Measurements from ENCODE around the gene CACNA1C.

The CACNA1C gene

GRCh38 chr12:2343681-2344080 lies 290.9 kb downstream of the CACNA1C start:
- DNase-seq (no peak), ATAC-seq (no peak)

- ATAC-seq = no peak
Observed at GRCh38 chr12:2344476-2344875, 291.7 kb downstream of the CACNA1C start.

DNA sequence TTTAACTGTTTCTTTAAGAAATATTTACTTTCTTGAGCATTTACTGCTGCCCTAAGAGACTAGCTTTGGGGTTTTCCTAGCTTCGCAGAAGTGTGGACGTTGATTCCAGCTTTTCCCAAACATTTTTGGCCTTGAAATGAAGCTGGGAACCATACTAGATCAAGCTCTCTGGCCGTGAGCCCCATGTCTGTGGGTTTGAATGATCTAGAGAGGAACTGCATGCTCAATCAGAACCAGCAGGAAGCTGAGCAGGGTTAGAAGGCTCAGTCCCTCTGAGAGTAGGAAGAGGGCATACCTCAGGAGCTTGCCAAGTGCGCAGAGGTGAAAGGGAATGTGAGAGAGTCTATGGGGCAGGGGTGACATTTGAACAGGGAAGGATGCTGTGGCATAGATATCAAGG lies 292.1 kb downstream of the CACNA1C start:
- no peak for ATAC-seq
- no peak for DNase-seq

More at GRCh38 chr12:2344476-2344875, 291.7 kb downstream of the CACNA1C start:
- no peak for DNase-seq

DNA sequence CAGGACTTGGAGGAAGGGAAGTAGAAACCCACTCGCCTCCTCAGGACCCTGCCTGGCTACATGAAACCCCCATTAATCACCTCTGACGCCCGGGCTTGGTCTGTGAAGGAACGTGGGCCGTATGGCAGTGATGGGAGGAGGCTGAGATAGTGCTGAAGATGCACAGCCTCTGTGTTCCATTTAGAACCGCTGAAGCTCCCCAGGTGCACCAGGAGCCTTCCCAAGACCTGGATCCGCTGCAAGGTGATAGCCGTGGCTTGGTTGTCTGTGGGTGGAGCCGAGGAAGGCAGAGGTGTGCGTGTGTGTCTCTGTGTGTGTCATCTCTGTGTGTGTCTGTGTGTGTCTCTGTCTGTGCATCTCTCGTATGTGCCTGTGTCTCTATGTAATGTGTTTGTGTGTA lies 293.1 kb downstream of the CACNA1C start:
- DNase-seq (no peak), ATAC-seq (no peak)

GRCh38 chr12:2346416-2346815 lies 293.6 kb downstream of the CACNA1C start:
- DNase-seq (no peak), ATAC-seq (no peak)

- ATAC-seq (no peak), DNase-seq (no peak)
Observed at GRCh38 chr12:2347137-2347843, 294.5 kb downstream of the CACNA1C start.

DNA sequence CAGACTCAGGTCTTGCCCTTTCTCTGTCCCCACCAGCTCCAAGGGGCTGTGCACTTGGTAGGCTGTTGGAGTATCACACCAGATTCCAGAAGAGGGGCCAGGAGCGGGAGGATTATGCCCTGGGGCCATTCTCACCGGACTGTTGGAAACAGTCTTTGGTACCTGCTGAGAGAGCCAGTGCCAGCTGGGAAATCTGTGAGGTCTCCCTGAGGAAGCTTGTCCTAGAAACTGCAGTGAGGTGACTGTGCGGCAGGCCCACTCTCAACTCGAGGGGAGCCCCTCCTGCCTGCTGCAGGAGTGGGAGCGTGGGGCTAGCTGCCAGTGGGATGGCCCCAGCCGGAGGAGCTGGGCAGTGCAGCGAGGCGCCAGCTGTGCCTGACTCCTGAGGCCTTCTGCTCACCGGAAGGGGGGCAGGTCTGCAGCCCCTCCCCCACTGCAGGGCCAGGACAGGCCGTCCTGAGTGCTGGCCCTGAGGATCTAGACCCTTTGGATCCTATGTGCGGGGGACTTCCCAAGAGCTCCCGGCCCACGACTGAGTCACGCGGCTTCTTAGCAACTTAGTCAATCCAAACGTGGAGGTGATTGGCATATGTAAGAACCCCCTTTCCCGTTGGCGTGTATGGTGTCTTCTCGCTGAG lies 295.2 kb downstream of the CACNA1C start:
- ATAC-seq = no peak
- no peak for DNase-seq

- DNase-seq = no peak
- no peak for ATAC-seq
Observed at GRCh38 chr12:2348482-2348852, 295.7 kb downstream of the CACNA1C start.

DNA sequence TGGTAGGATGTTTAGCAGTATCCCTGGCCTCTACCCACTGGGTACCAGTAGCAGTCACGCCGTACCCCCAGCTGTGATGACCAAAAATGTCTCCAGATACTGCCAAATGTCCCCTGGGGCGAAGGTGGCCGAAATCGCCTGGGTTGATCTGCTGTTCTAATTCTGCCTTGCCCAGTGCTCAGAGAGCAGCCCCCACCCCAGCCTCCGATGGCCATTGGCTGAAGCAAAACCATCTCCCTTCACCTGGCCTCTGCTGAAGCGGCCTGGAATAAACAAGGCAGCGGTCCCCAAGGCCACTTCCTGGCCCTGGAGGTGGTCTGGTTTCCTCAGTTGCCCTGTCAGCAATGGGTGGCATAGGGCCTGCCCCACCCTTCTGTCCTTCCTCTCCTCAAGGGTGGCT lies 298.4 kb downstream of the CACNA1C start:
- ATAC-seq = no peak
- no peak for DNase-seq

DNA sequence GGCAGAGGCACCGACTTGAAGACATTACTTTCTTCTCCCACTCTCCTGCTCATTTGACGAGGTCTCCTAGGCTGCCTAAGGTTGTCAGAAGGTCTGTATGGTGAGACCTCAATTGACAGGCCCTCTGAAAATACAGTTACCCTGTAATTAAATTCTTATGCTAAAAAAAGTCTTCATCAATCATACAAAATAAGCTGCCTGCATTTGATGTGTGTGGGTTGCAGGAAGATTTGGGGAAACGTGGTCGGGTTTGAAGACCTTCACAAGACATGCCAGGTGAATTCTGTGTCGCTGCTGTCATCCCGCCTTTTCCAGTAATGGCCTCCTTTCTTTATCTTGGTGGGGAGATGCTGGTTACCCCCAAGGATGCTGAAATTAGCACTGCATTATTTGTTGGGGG lies 299.4 kb downstream of the CACNA1C start:
- ATAC-seq (no peak), DNase-seq (no peak)

DNA sequence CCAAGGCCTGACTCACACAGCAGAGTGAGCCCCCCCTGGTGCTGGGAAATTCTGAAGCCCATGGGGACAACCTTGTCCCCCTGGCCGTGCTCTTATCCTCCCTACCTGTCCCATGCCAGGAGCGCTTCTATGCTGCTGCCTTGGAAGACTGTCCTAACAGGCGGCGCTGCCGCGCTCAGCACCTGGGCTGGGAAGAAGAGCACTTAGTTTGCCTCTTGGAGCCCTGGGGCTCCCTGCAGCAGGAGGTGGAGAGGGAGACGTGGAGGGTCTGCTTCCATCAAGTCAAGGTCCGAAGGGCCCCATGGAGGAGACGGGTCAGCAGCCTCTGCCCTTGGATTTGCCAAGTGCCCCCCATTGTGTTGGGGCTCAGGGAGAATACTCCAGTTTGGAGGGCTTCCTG lies 300.5 kb downstream of the CACNA1C start:
- no peak for DNase-seq
- no peak for ATAC-seq

DNA sequence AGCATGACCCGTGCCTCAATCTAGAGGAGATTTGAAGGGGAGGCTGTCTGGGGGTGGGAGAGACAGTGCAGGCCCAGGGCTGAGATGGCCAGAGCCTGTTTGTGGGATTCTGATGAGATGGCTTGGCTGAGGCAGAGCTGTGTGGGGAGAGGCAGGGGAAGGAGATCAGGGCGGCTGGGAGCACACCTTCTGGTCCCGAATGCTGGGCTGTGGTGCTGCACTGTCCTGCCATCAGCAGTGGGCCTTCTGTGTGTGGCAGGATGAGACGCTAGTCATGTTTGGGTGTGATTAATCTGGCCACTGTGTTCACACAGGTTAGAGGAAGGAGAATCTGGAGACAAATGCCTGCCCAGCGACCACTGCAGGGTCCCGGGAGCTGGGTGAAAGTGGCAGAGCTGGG lies 300.9 kb downstream of the CACNA1C start:
- DNase-seq (no peak), ATAC-seq (no peak)

GRCh38 chr12:2354151-2354991 lies 301.6 kb downstream of the CACNA1C start:
- DNase-seq (no peak), ATAC-seq (no peak)

GRCh38 chr12:2355198-2355597 lies 302.4 kb downstream of the CACNA1C start:
- ATAC-seq (no peak), DNase-seq (no peak)

DNA sequence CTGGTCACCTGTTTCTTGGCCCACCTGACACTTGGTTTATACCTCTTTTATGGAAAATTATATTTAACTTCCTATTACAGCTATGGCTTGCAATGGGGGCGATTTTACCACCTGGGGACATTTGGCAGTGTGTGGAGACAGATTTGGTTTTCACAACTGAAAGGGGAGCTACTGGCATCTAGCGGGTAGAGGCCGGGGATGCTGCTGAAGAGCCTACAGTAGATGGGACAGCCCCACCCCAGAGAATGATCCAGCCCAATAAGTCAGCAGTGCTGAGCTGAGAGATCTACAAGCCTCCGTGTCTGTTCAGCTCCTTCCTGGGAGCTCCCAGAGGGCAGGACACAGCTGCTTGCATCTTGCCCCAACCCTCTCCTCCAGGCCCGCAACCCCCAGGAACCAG lies 302.8 kb downstream of the CACNA1C start:
- DNase-seq = no peak
- ATAC-seq = no peak

- ATAC-seq = no peak
- no peak for DNase-seq
Observed at GRCh38 chr12:2356601-2357125, 303.9 kb downstream of the CACNA1C start.

DNA sequence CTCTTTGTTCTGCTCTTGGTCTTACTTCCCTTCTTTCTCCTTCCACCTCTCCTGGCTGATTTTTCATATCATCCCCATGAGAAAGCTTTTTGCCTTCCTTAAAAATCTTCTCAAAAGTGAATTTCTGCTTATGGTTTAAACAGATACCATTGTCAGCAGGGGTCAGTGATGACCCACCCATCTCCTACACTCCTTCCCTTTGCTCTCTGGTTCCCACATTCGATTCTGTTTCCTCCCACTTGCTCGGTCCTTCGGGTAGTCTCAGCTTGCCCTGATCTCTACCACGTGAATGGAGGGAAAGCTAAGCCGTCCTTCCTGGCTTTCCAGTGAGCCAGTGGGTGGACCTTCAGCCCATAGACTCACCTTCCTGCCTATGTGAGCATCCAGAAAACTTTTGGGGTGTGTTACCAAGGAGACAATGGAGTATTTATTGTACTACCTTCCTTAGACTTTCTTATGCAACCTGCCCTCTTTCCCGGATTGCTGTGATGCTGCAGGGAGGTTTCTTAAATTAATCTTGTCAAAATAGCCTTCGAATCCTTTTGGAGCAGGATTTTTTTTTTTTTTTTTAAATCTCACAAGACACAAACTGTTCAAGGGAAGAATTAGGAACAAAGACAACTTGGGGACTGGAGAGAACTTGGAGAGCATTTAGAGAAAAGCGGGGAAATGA lies 306.3 kb downstream of the CACNA1C start:
- DNase-seq (no peak), ATAC-seq (no peak)

DNA sequence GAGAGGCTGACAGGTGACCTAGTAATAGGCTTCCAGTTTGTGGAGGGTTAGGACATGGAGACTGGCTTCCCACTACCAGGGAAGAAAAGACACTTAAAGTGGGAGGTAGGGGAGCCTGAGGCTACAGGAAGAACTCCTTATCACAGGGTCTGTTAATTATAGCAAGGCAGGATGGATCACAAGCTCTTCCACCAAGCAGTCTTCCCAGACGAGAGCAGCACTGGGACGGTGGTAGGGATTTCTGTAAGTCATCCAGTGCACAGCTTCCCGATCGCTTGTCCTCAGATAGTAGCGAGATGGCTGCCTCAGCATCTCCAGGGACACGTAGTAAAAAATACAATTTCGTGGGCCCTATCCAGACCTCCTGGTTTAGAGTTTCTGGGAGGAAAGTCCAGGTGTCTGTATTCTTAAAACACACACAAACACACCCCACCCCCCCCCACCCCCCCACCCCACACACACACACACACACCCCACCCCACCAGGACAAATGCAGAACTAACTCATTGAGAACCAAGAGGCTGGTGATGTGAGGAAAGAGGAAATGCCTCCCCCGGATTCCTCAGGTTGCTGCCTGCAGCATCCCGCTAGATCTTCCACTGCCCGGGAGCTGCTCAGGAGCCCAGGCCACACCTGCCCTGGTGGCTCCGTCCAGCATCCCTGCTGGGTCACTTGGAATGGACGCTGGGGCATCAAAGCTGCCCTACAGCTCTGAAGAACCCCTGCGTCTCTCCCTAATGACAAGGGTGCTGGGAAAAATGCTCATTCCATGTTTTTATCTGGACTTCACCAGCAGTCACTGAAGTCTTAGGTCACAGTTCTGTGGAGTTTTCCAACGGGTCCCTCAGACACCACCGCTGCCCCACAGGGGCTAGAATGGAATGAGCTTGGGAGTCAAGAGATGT lies 307.2 kb downstream of the CACNA1C start:
- ATAC-seq (no peak), DNase-seq (no peak)

DNA sequence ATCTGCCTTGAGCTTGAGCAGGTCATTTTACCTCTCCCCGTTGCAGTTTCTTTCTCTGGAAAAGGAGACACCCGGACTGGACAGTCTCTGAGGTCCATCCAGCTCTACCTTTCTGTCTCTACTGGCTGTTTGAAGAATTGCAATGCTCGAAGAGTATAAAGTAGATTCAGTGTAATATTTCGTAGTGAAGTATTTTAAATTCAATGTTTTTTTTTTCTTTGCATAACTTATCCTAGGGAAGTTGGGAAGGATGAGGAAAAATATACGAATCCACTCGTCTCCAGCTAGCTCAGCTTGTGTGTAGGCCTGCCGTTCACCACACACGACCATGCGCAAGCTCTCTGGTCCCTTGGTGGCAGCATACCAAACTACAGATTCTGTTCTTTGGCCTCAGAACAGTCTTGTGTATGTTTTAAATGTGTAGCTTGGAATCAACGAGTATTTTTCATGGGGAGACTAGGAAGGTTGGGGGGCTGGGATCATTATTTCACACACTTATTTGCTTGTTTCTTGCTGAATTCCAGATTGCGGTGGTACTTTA lies 307.9 kb downstream of the CACNA1C start:
- ATAC-seq = no peak
- DNase-seq = no peak

GRCh38 chr12:2363836-2364609 lies 311.2 kb downstream of the CACNA1C start:
- no peak for DNase-seq
- no peak for ATAC-seq

All from stimulated activated naive CD8-positive, alpha-beta T cell treated with anti-CD3 and anti-CD28 coated beads, Interleukin-15, Interleukin-2, amounts not matched to agents 100 U/mL and 50 U/mL, for 24 hours (primary cell).